NB4 (cell line): ENCODE results near the gene TMEM47.

Source experiments
- DNase-seq: peaks from one replicate; pipeline ENCODE4 v3.0.0; 2010; ENCODE audit warnings: low read depth
- H3K4me3 ChIP-seq: one replicate; pipeline ENCODE4 v1.5.1; 2011; ENCODE audit warnings: mild to moderate bottlenecking, low read depth, low read length, moderate library complexity
- MAX ChIP-seq: IDR thresholded peaks from 2 replicates; pipeline ENCODE4 v1.6.1; 2011; ENCODE audit warnings: low read depth, low read length
- MYC ChIP-seq: IDR thresholded peaks from 2 replicates; pipeline ENCODE4 v1.6.1; 2011; ENCODE audit warnings: low read depth, low read length
- POLR2A ChIP-seq: IDR thresholded peaks from 2 replicates; pipeline ENCODE4 v1.6.1; 2011; ENCODE audit warnings: mild to moderate bottlenecking; ENCODE audit not compliant: insufficient read length; ENCODE audit errors: extremely low read depth
- TF ChIP-seq, protein P1 (sequence below): IDR thresholded peaks from one replicate; pipeline ENCODE4 v1.5.1; 2012; ENCODE audit warnings: low read depth, low read length

Gene TMEM47

GRCh38 chrX:34656842-34657725 lies at the start of gene TMEM47:
TSS of gene TMEM47 (minus strand) at chrX:34657285. CDS start at chrX:34657029, 256 bp downstream.
- TF ChIP-seq, protein P1, sequence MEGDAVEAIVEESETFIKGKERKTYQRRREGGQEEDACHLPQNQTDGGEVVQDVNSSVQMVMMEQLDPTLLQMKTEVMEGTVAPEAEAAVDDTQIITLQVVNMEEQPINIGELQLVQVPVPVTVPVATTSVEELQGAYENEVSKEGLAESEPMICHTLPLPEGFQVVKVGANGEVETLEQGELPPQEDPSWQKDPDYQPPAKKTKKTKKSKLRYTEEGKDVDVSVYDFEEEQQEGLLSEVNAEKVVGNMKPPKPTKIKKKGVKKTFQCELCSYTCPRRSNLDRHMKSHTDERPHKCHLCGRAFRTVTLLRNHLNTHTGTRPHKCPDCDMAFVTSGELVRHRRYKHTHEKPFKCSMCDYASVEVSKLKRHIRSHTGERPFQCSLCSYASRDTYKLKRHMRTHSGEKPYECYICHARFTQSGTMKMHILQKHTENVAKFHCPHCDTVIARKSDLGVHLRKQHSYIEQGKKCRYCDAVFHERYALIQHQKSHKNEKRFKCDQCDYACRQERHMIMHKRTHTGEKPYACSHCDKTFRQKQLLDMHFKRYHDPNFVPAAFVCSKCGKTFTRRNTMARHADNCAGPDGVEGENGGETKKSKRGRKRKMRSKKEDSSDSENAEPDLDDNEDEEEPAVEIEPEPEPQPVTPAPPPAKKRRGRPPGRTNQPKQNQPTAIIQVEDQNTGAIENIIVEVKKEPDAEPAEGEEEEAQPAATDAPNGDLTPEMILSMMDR, result no peak
- no peak for TF ChIP-seq MAX
- TF ChIP-seq POLR2A, result no peak
- TF ChIP-seq MYC, result no peak
- no peak for DNase-seq
- H3K4me3 ChIP-seq, result no peak within 1 kb of the TSS

DNA sequence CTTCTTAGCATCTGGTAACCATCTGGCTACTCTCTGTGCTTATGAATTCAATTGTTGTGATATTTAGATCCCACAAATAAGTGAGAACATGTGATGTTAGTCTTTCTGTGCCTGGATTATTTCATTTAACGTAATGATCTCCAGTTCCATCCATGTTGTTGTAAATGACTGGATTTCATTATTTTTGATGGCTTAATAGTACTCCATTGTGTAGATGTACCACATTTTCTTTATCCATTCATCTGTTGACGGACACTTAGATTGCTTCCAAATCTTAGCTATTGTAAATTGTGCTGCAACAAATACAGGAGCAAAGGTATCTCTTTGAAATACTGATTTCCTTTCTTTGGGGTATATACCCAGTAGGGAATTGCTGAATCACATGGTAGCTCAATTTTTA lies 30.0 kb upstream of the TMEM47 start:
- no peak for TF ChIP-seq MYC
- DNase-seq, result no peak
- no peak overlapping the region for H3K4me3 ChIP-seq

DNA sequence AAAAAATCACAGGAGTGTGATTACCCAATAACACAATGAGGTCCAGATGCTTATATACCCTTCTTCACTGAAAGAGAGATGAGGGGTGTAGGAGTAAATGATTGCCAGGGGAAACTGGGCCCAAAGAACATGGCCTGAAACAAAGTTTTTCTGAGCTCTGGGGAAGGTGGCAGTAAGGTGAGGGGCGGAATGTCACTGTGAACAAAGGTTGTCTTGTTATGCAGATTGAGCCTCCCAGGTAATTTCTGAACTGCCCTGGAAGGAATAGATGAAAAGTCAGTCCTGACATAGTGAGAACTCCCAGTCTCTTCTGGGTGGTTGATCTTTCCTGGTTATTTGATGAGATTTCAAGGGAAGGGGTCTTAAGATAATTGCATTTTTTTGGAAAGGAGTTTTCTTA lies 2.5 kb upstream of the TMEM47 start:
- no peak for DNase-seq
- TF ChIP-seq MYC (no peak), MAX (no peak)
- H3K4me3 ChIP-seq, result no peak overlapping the region

- no peak for TF ChIP-seq MYC
- TF ChIP-seq, protein P1, result no peak
- TF ChIP-seq MAX, result no peak
- no peak for TF ChIP-seq POLR2A
- no peak for DNase-seq
- no peak overlapping the region for H3K4me3 ChIP-seq
Measured at GRCh38 chrX:34658326-34658725, 1.2 kb upstream of the TMEM47 start.

GRCh38 chrX:34657726-34658070 lies 613 bp upstream of the TMEM47 start:
- TF ChIP-seq POLR2A, result no peak
- TF ChIP-seq, protein P1, result no peak
- no peak for DNase-seq
- H3K4me3 ChIP-seq, result no peak overlapping the region

DNA sequence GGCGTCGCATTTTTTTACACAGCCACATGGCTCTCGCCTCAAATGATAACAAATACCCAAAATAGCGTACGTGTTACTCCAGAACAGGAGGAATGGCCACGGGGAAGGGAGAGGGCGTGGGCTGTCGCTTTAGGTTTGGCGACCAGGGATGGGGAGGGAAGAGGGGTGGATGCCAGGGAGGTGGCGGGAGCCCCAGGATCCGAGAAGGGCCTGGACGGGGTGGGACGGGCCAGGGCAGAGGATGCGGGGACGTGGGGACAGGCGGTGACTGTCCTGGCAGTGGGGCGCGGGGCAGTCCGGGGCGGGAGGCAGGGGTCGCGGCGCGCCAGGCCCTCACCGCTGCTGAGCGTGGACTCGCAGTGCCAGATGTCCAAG lies 631 bp downstream of the TMEM47 start:
- DNase-seq, result no peak
- no peak overlapping the region for H3K4me3 ChIP-seq
- no peak for TF ChIP-seq MYC
- TF ChIP-seq, protein P1, result no peak
- TF ChIP-seq MAX, result no peak
- TF ChIP-seq POLR2A, result no peak
